Superior temporal gyrus (tissue), 1 donor: ENCODE measurements around the gene OR6A2.
"Not testable (repeated sequence)": the region's sequence is repeated elsewhere in the genome, so short reads cannot be mapped to it uniquely, and the experiment has no call there.

Experiments used
- DNase-seq: peaks from one replicate; pipeline ENCODE4 v3.0.0-alpha.2; 2016; ENCODE audit errors: extremely low spot score

Gene OR6A2

GRCh38 chr11:6799402-6799801 lies at the start of gene OR6A2:
Gene OR6A2 (minus strand): TSS chr11:6799689. CDS start chr11:6795708, 3,981 bp downstream.
- no peak for DNase-seq

DNA sequence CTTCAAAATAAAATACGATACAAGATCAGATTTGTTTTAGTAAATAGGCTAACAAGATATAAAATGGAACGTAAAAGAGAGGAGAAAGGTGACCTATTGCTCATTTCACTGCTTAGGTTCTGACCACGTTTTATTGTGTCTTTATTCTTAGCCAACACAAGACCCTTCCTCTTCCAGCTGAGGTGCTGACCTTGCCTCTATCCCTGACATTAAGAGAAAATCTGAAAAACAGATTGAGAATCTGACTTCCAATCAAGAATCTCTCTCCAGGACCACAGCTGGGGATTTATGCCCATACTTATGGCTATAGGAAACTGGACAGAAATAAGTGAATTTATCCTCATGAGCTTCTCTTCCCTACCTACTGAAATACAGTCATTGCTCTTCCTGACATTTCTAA lies 45.9 kb upstream of the OR6A2 start, which contains the start of gene OR10A5:
OR10A5 (plus strand) TSS at position 301 of the 400 bp plus-strand sequence; CDS start at position 301, 0 bp downstream.
- no peak for DNase-seq

- DNase-seq = no peak
Measured at GRCh38 chr11:6844356-6844755, 44.9 kb upstream of the OR6A2 start.

DNA sequence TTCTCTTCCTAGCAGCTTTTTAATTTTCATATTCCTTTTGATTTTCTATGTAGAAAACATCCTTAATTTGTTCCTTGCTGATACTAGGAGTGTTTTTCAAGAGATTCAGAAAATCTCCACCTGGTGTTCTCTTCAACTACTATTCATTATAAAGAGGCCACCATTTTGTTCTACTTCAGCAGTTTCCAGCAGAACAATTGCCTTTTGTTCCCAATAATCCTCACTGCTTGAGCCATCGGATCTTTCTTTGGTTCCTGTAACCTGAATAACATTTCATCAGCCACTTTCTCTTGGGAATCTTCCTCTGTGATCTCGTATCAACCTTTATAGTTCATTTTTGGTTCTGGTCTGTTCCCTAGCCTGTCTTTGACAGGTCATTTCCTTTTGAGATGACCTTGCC lies 44.2 kb upstream of the OR6A2 start:
- no peak for DNase-seq

- DNase-seq = no peak
Measured at GRCh38 chr11:6841694-6842093, 42.2 kb upstream of the OR6A2 start.

DNA sequence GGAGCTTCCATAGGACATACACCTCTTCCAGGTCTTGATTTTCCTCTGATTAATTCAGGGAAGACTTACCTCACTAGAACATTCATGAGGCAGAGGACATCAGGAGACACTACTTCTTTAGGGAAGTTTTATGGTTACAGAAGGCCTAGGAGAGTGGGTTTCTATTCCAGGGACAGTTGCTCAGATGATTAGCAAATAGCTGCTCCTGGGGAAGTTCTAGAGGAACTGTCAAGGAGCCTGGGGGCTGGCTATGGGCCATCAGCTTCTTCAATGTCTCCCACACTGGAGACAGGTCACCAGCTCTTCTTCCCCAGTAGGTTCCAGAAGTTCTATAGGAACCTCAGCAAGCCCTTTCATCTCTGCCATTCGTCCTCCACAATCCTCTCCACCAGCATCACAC lies 34.5 kb upstream of the OR6A2 start:
- no peak for DNase-seq

- DNase-seq = no peak
Measured at GRCh38 chr11:6833356-6833755, 33.9 kb upstream of the OR6A2 start.

- no peak for DNase-seq
Measured at GRCh38 chr11:6828103-6828502, 28.6 kb upstream of the OR6A2 start.

DNA sequence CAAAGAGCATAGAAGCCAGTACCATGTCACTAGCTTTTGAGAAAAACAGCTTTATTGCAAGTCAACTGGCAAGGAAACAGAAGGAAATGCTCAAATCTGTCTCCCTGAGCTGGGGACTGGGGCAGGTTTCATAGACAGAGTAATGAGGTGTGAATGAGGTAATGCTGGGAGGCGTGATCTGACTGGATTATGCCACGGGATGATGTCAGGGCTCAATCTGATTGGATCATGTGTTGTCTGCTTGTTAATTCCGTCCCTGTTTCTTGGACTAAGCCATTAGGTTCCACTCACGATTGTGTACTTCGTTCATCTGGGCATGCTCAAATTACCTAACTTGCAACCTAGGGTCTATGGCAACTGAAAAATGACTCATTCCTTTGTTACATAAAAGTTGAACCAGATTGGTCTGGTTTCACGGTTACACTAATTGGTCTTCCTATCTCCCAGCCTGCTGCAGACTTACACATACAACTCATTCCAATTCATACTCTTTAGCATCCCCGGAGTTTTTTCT lies 25.8 kb upstream of the OR6A2 start:
- no peak for DNase-seq

GRCh38 chr11:6824136-6824823 lies 24.8 kb upstream of the OR6A2 start:
- DNase-seq = no peak

DNA sequence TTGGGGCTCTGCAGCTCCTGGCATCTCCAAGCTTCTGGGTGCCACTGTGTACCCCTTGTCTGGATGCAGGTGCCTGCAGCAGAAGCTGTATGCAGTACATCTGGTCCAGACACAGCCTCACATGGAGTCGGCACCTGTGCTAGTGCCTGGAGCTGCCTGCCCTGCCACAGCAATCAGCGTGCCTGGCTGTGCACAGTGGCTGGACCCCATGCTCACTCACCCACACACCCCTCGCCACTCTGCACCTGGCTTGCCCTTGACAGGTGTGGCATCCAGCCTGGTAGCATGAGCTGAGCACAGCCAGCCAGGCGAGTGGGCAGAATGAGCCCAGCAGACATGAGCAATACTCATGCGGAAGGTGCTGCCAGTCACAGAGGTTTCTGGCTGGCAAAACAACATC lies 19.5 kb upstream of the OR6A2 start:
- DNase-seq = no peak

DNA sequence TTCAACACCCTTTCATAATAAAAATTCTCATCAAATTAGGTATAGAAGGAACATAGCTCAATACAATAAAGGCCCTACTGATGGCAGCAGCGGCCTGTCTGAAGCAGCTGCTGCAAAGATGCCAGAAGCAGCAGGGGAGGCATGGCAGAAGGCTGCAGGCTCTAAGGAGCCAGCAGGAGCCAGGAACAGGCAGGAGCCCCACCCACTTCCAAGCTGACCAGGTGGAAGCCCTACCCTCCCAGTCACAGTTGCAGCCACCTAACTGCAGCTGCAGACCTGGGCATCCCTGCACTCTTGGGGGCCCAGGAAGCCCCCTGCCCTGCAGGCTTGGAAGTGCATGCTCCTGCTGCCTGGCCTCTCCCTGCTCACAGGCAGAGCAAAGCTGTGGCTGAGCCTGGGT lies 18.2 kb upstream of the OR6A2 start:
- DNase-seq = no peak

GRCh38 chr11:6813656-6814055 lies 14.2 kb upstream of the OR6A2 start:
- DNase-seq = no peak

GRCh38 chr11:6812390-6813005 lies 13.0 kb upstream of the OR6A2 start:
- peak; percentile 48 for DNase-seq

GRCh38 chr11:6801075-6801474 lies 1.6 kb upstream of the OR6A2 start:
- DNase-seq = not testable (repeated sequence)

- DNase-seq = no peak
Measured at GRCh38 chr11:6794639-6795038, 4.8 kb downstream of the OR6A2 start.

GRCh38 chr11:6790546-6790945 lies 8.9 kb downstream of the OR6A2 start:
- DNase-seq = no peak

GRCh38 chr11:6782720-6783119 lies 16.8 kb downstream of the OR6A2 start, which contains the start of gene OR2AG1:
Gene OR2AG1 (plus strand): TSS chr11:6783020. CDS start chr11:6785038, 2,018 bp downstream.
- DNase-seq = no peak

DNA sequence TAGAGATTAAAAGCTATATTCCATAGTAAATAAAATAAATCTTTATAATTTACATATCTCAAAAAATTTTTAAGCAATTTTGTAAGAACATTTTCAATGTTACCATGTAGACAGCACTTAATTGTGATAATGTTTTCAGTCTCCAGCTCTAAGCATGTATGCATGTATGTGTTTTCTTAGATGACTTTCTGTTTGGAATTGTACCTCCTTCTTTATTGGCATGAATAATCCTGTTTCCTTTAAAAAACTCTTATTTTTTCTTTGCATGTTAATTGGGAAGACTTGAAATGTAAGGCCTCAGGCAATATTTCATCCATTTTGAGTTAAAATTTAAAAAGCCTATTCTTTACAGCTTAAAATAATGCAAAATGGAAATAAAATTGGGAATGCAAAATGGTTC lies 18.7 kb downstream of the OR6A2 start:
- no peak for DNase-seq

- no peak for DNase-seq
Measured at GRCh38 chr11:6778518-6778917, 21.0 kb downstream of the OR6A2 start.

DNA sequence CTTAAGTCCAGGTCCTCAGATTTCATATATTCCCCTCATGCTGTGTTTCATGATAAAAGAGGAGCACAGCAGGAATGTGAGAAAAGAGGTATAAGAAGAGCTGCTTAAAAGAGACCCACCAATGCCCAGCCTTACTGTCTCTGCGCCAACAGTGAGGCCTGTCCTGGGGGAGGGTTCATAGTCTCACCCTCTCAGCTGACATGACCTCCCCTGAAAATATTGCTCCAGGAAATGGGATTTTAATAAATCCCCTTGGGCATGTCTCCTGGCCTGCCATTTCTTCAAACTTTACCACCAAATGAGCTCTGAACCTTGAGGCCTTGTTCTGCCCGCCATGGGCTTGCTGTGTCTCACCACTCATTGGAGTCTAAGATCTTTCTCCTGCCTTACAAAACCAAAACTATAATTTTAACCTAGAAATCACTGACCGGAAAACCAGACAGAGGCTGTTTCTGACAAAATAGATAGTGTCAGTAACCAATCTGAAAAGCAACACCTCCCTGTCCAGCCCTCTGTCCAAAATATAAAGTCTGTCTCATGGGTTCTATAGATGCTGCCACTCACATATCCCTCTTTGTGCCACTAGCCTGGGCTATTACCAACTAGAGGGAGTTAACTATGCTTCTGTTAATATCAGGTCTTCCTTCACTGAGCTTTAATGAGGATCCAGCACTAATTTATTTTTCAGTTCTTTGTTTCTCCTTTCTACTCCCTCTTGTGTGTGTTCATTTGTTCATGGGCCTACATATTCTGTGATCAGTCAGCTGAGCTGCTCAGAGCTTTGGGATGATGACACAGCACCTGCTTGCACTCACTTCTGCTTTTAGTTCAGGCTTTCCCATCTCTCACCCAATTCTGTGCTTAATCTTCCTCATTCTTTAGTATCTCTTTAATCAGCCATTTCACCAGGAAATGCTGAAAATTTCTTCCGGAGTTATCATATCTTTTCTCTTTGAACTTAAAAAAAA lies 27.3 kb downstream of the OR6A2 start, which contains the start of gene OR2AG2:
OR2AG2 (minus strand) TSS at position 51 of the 968 bp plus-strand sequence. CDS start 3,019 bp downstream, outside the sequence.
- DNase-seq = peak; percentile 14
